Mucosa of rectum (tissue), 2 donors: ENCODE results near the gene EPB42.

ENCODE experiments used
- H3K27ac ChIP-seq, 2 donors: one replicate each; pipeline ENCODE4 v1.7.0; 2013; ENCODE audit warnings: inconsistent platforms in 2 of 2, low read depth in 2 of 2, low read length in 2 of 2
- H3K27me3 ChIP-seq, 2 donors: one replicate each; pipeline ENCODE4 v1.7.0; 2013; ENCODE audit warnings: low read length in 2 of 2; ENCODE audit not compliant: control insufficient read depth in 2 of 2, insufficient read depth in 2 of 2
- H3K36me3 ChIP-seq, 2 donors: one replicate each; pipeline ENCODE4 v1.7.0; 2013; ENCODE audit warnings: low read length in 2 of 2; ENCODE audit not compliant: control insufficient read depth in 2 of 2, insufficient read depth in 2 of 2
- H3K4me1 ChIP-seq, 2 donors: one replicate each; pipeline ENCODE4 v1.7.0; 2013; ENCODE audit warnings: low read length in 2 of 2, mild to moderate bottlenecking in 1 of 2; ENCODE audit not compliant: control insufficient read depth in 2 of 2, insufficient read depth in 2 of 2
- H3K4me3 ChIP-seq, 2 donors: one replicate each; pipeline ENCODE4 v1.7.0; 2013; ENCODE audit warnings: low read length in 2 of 2
- H3K9ac ChIP-seq, 2 donors: one replicate each; pipeline ENCODE4 v1.7.0; 2013; ENCODE audit warnings: low read length in 2 of 2, low read depth in 1 of 2, mild to moderate bottlenecking in 1 of 2
- H3K9me3 ChIP-seq, 2 donors: one replicate each; pipeline ENCODE4 v1.7.0; 2013; ENCODE audit warnings: low read length in 2 of 2; ENCODE audit not compliant: control insufficient read depth in 2 of 2
- donor health status: healthy.
- donor health status: Normal muscosa, but diverticular disease.

EPB42 gene

DNA sequence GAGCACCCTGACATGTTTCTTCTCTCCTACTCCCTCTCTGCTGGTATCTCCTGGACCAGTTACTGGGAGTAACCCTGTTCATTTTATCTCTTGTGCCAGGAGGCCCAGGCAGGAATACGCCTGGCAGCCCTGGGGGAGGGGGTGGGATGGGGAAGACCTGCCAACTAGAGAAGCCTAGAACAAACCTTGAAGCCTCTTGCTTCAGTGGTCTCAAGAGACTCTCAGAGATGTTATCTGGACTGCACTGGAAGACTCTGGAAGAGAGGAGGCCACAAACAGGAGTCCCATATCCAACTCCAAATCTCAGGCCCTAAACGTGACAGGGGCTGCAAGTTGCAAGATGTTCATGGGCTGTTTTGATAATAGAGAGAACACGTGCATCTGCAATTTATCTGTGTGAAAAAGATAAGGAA, at the start of gene EPB42:
Gene EPB42, minus strand, starts transcription at position 28 of the 413 bp plus-strand sequence. CDS start 193 bp downstream, outside the sequence.
- H3K36me3 ChIP-seq, result no peaks in the 10 kb centered on the region
- no peak within 1 kb of the TSS for H3K9ac ChIP-seq
- no peaks in the 10 kb centered on the region for H3K27me3 ChIP-seq
- H3K4me1 ChIP-seq, result no peaks in the 10 kb centered on the region
- H3K27ac ChIP-seq, result no peak within 1 kb of the TSS
- H3K4me3 ChIP-seq, result no peak within 1 kb of the TSS
- H3K9me3 ChIP-seq, result no peaks in the 10 kb centered on the region

DNA sequence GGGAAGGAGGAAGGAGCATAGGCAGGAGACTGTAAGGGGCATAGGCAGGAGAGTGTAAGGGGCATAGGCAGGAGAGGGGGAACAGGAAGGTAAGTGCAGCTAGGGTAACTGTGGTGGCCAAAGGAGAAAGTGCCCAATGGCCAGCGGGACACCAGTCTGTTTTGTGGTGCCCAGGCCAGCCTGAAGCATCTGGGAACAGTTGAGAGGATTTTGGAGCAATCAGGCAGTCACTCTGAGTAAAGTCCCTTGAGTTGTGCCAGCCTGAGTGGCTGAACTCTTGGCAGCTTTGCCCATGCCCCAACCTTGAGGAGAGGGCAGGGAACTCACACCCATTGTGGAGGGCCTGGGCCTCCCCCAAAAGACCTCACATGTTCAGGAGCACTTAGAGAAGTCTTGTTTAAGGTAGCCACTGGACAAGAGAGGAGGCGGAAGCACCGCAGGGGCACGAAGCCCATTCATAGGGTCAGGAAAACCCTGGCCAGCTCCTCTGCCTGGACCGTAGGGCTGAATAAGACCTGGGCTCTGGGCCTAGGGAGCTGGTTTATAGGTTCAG, 49.4 kb upstream of the EPB42 start:
- no peak overlapping the region for H3K27ac ChIP-seq
- H3K9ac ChIP-seq, result no peak overlapping the region

DNA sequence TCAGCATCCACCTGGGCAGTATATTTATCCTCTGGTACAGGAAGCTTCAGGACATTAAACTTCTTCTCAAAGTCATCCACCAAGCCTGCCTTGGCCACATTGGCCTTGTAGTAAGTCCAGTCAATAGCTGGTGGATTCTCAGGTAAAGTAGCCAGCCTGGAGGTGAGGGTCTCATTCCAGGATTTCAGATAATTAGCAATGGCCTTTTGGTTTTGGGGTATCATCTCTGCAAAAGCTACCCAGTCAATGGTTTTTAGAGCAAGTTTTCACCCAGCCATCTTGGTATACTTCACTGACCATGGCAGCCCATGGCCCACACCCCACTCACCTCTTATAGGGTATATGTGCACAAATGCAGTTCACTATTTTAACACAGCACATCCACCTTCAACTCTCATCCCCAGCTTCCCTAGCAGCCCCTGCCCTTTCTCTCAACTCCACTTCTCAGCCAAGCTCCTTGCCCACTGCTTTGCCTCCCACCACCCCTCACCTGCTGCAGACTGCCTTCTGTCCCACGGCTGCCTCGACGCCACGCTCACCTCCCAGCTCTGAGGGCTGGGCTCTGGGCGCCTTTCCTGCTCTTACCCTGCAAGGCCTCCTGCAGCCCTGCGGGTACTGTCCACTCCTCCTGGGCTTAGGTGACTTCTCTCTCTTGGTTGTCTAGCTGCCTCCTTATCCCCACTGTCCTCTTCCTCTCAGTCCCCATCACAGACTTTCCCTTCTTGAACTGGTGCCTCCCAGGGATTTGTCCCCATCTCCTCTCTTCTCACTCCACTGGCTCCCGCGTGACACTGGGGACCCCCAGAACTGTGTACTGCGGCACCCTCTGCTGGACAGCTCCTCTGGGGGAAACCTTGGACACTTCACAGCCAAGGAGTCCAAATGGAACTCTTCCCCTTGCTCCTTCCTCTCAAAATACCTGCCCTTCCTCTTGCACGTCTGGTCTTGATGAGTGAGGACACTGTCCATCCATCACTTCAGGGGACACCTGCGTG, 47.6 kb upstream of the EPB42 start:
- peaks cover 0 to 5% of the 10 kb centered on the region in 2 donors for H3K27me3 ChIP-seq
- no peaks in the 10 kb centered on the region for H3K36me3 ChIP-seq
- H3K27ac ChIP-seq, result no peak overlapping the region
- H3K4me1 ChIP-seq, result no peaks in the 10 kb centered on the region
- no peak overlapping the region for H3K4me3 ChIP-seq
- no peaks in the 10 kb centered on the region for H3K9me3 ChIP-seq
- no peak overlapping the region for H3K9ac ChIP-seq

More for the DNA sequence above, 49.4 kb upstream of the EPB42 start:
- no peak overlapping the region for H3K4me3 ChIP-seq
- H3K36me3 ChIP-seq, result no peaks in the 10 kb centered on the region
- H3K4me1 ChIP-seq, result no peaks in the 10 kb centered on the region
- H3K9me3 ChIP-seq, result no peaks in the 10 kb centered on the region
- peaks cover 0 to 5% of the 10 kb centered on the region in 2 donors for H3K27me3 ChIP-seq

DNA sequence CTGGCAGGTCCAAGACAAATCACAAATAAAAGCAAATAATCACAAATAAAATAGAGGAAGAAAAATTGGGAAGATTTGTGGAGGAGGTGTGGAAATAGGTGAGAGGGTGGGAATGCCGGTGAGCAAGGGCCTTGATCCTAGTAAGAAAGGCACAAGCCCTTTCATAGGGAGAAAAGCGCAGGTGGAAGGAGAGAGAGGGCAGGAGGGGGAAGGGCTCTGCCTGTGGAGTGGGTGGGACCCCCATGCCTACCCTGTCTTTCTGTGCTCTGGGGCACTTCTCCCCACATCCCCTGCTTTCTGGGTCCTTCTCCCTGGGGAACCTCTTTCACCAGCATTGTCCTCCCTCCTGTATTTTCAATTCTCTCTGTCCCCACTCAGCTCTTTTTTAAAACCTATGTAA, 46.6 kb upstream of the EPB42 start:
- Histone ChIP-seq H3K4me1 (no peaks in the 10 kb centered on the region), H3K9me3 (no peaks in the 10 kb centered on the region), H3K36me3 (no peaks in the 10 kb centered on the region), H3K4me3 (no peak overlapping the region), H3K27ac (no peak overlapping the region), H3K9ac (no peak overlapping the region), H3K27me3 (peaks cover 0 to 5% of the 10 kb centered on the region in 2 donors)

DNA sequence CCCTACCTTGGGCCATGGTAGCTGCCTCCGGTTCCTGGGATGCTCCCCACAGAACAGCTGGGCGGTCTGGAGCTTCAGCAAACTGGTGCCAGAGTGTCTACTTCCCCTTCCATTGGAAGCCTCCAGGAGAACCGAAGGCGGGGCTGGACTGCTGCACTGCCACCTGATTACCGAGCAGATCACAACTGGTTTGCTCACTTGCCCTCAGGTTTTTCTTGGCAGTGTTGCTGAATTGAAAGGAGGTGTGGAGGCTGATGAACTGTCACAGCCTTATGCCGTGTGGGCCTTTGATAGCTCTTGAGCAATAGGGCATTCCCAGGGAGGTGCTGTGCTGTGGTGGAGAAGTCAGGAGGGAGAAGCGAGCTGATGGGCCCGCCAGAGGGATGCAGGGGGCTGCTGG, 46.0 kb upstream of the EPB42 start, which contains the start of gene TGM5:
Gene TGM5, minus strand, starts transcription at position 95 of the 400 bp plus-strand sequence. Its CDS starts 79 bp downstream, at position 16.
- Histone ChIP-seq H3K27ac (no peak within 1 kb of the TSS), H3K27me3 (peaks cover 0 to 5% of the 10 kb centered on the region in 2 donors)

DNA sequence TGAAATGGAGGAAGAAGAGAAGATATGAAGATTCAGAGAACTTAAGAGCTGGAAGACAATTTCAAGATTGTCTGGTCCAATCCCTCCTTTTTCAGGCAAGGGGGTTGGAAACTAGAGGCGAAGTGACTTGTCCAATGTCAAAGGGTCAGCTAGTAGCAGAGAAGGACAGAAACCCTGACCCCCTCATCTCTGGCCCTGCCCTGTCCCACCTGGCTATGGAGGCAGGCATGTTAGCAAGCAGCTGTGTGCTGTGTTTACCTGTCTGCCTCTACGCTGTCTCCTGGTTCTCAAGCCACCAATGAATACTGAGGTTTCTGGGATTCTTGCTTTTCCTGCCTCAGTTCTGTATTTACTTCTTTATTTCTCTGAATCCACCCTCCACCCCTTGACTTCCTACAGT, 45.6 kb upstream of the EPB42 start:
- H3K27me3 ChIP-seq, result peaks cover 0 to 5% of the 10 kb centered on the region in 2 donors
- no peaks in the 10 kb centered on the region for H3K36me3 ChIP-seq
- no peak overlapping the region for H3K9ac ChIP-seq
- H3K4me1 ChIP-seq, result no peaks in the 10 kb centered on the region
- H3K4me3 ChIP-seq, result no peak overlapping the region
- H3K9me3 ChIP-seq, result no peaks in the 10 kb centered on the region
- no peak overlapping the region for H3K27ac ChIP-seq

More for the DNA sequence above, 46.0 kb upstream of the EPB42 start, which contains the start of gene TGM5:
- H3K36me3 ChIP-seq, result no peaks in the 10 kb centered on the region
- no peaks in the 10 kb centered on the region for H3K9me3 ChIP-seq
- H3K9ac ChIP-seq, result no peak within 1 kb of the TSS
- no peaks in the 10 kb centered on the region for H3K4me1 ChIP-seq
- no peak within 1 kb of the TSS for H3K4me3 ChIP-seq

DNA sequence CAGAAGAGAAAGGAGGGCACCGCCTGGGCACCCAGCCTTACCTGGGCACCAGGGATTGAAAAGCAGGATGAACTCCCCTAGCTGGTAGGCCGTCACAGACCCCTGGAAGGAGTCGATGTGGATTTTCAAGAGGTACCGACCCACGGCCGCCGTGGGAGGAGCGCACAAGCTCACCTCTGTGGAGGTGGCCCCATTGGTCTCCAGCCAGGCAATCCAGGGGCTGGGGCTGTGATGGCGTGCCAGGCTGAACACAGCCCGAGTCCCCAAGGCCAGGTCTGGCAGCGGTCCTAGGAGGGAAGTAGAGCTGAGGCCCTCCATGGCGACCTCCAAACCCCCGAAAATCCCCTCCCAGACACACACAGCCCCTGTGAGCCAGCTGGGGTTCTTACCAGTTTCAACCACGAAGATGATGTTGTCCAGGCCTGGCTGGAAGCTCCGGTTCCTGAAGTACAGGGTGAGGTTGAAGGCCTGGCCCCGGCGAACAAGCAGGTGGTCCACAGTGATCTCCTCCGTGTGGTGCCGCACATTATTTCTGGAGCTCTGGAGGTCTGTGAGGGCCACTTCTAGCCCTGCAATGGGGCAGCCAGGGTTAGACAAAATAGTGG, 39.3 kb upstream of the EPB42 start:
- Histone ChIP-seq H3K4me3 (no peak overlapping the region), H3K9me3 (no peaks in the 10 kb centered on the region), H3K4me1 (no peaks in the 10 kb centered on the region), H3K27ac (no peak overlapping the region), H3K27me3 (peaks cover 0 to 2% of the 10 kb centered on the region in 2 donors), H3K36me3 (no peaks in the 10 kb centered on the region), H3K9ac (no peak overlapping the region)

DNA sequence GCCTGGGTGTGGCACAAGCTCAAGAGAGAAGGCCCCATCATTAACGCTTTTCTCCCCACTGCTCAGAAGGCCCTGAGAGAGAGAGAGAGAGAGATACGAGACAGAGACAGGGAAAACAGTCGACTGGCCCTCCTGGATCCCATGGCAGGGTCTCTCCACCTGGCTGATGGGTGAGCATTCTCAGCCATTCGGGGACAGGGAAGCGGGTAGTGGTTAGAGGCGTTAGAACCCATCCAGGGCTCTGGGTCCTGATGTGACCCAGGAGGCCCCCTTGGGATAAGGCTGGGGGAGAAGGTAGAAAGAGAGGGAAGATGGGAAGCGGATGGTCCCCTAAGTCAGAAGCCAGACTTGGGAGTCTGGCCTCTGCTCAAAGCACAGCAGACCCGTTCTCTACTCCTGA, 38.0 kb upstream of the EPB42 start:
- H3K4me1 ChIP-seq, result no peaks in the 10 kb centered on the region

DNA sequence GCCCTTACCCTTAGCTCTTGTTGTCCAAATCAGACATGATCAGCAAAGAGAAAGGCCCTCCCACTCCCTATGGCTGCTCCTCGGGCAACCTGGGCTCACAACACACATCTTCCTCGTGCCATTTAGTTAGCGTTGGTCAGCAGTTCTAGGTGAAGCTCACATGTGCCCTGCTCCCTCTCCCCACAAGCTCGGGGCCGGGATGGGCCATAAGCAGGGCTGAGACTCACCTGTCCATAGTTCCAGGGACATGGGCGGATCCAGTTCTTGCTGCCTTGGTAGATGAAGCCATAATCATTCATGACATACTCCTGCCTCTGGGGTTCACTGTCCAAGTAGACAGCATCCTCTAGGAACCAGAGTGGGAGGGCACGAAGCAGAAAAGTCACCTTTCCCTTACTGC, 35.5 kb upstream of the EPB42 start:
- Histone ChIP-seq H3K27ac (no peak overlapping the region), H3K9ac (no peak overlapping the region), H3K9me3 (no peaks in the 10 kb centered on the region), H3K36me3 (no peaks in the 10 kb centered on the region), H3K4me1 (no peaks in the 10 kb centered on the region), H3K4me3 (no peak overlapping the region), H3K27me3 (peaks cover 0 to 2% of the 10 kb centered on the region in 2 donors)

More for the DNA sequence above, 38.0 kb upstream of the EPB42 start:
- H3K27ac ChIP-seq, result no peak overlapping the region
- peaks cover 0 to 2% of the 10 kb centered on the region in 2 donors for H3K27me3 ChIP-seq
- no peak overlapping the region for H3K4me3 ChIP-seq
- H3K36me3 ChIP-seq, result no peaks in the 10 kb centered on the region
- no peak overlapping the region for H3K9ac ChIP-seq
- H3K9me3 ChIP-seq, result no peaks in the 10 kb centered on the region

DNA sequence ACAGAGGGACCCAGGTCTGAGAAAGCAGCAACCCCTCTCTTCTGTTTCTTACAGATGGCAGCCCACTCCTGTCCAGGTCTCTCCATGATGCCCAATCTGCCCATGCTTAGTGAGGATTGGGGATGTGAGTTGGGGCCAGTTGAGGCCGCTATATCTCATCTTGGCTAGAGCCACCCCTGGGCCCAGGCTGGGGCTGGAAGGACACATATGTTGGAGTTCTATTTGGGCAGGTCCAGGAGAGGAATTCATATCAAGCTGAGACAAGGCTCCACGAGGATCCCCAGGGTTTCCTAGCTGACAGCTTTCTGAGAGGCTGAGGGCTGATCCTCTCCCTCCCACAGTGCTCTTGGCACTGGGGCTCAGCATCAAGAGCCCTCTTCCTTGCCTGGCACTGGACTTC, 34.6 kb upstream of the EPB42 start:
- H3K9ac ChIP-seq, result no peak overlapping the region
- no peaks in the 10 kb centered on the region for H3K9me3 ChIP-seq
- H3K4me1 ChIP-seq, result no peaks in the 10 kb centered on the region
- no peak overlapping the region for H3K4me3 ChIP-seq
- no peaks in the 10 kb centered on the region for H3K36me3 ChIP-seq
- no peak overlapping the region for H3K27ac ChIP-seq
- peaks cover 0 to 2% of the 10 kb centered on the region in 2 donors for H3K27me3 ChIP-seq
